Suppressor macrophage (primary cell): ENCODE data around the gene C1R.

Experiments used
- DNase-seq, 4 experiments: peaks; one replicate each; pipeline ENCODE4 v3.0.0-alpha.2; 2020 to 2022

The C1R gene

DNA sequence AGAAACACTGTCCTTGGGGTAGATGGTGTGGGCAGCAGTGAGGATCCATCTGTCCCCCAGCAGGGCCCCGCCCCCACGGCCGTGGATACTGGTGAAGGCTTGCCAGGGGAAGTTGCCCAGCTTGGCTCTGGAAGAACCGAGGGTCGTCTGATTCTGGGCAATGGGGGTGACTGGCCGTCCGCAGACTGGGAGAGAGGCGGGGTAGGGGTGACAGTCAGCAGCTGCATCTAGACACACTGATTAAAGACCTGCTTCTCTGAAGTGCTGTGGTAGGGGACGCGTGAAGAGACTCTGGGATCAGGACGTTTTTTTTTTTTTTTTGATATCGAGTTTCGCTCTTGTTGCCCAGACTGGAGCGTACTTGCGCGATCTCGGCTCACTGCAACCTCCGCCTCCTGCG, 4.7 kb upstream of the C1R start:
- DNase-seq: no peak

- no peak for DNase-seq
Measured at GRCh38 chr12:7096006-7096932, 4.0 kb upstream of the C1R start.

GRCh38 chr12:7093892-7094291, 1.6 kb upstream of the C1R start:
- DNase-seq: no peak

DNA sequence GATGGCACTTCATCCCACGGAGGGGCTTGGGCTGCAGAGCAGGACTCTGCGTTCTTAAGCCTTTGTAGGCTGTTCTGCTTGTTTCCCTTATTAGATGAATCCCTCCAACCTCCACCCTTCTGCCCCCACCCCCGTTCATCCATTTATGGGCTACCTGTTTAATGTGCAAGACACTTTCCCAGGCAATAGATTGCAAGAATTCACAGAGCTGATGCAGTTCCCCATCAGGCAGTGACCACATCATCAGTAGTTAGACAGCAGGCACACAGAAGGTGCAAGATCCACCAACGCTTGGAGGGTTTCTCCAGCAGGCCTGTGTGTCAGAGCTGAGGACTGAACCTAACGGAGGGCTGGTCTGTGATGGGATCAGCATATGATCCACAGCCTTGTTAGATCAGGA, 1.2 kb upstream of the C1R start:
- DNase-seq: peak in 2 of 4 experiments; percentile 37 to 44

DNA sequence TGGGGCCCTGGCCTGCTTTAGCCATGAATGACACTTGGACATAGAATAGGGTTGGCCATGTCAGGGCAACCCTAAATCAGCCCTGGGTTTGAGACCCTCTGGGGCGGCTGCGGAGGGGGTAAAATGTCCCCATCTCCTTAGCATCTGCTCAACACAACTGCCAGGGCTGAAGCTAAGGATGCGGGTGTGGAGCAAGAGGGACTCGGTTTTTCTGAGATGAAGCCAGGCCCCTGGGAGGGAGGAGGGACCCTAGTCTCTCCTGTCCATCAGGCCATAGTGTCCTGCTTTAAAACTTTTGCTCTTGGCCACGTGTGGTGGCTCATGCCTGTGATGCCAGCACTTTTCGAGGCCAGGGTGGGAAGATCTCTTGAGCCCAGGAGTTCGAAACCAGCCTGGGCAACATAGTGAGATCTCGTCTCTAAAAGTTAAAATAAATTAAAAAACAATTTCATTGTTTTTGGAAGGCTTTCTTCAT, 778 bp upstream of the C1R start:
- DNase-seq: no peak

DNA sequence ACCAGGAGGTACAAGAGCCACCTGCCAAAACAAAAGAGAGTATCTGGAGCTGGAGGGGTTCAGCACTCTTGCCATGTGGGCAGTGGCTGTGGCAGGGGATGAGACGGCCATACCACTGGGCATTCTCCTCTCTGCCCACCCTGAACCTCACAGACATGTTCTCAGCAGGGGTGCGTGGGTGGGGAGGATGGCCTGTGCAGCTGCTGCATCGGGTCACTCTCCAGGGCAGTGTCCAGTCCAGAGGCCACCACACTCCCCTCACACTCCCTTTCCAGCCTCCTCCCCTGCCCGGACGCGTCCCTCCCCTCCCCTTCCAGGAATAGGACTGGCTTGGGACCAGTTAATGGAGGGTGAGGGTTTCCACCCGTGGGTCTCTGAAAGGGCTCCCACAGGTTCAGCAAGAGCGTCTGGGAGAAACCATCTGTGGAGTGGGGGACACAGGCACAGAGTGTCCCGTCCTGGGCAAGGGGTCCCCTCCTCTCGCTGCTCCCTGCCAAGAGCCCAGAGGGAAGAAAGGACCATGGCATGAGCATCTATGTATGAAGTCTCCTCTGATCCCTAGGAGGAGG, 501 bp downstream of the C1R start:
- no peak for DNase-seq

DNA sequence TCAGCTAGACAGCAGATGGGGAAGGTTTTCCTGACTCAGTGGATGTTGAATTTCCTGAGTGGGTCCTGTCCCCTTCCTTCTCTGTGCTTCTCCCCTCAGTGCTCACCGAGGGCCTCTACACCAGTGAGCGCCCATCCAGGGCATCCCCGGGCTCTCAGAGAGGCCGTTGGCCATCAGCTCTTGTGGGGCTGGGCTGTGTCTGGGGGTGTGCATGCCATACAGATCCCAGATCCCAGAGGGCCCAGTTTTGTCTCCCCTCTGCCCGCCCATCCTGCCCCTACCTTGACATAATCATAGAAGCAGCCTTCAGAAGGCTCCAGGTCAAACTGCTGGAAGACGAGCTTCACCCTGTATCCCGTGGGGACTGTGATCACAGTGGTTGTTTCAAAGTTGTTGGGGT, 1.1 kb downstream of the C1R start:
- DNase-seq: no peak

- no peak for DNase-seq
Measured at GRCh38 chr12:7090222-7090998, 1.8 kb downstream of the C1R start.

DNA sequence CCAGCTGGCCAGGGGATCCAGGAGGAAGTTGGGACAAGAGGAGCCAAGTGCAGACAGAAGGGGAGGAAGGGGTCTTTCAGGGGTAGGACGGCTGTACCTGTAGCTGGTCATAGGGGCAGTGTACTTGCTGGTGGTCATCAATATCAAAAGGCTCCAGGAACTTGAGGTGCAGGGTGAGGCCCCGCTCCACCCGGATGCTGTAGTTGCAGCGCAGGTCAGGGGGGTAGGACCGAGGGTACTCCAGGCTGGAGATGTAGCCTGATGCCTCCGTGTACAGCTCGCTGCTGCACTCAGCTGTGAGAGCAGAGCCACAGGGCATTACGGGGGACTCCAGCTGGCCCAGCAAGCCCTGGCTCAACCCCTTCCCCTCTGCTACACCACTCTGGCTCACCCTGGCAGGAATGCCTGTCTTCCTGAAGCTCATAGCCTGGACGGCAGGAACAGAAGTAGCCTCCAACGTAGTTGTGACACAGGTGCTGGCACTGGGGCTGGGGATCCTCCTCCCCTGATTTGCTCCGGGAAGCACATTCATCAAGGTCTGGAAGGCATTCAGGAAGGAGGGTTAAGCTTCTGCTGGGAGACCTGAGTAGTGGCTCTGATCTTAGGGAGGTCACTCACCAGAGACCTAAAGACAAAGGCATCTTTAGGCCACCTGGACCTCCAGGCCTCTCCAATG, 2.9 kb downstream of the C1R start:
- no peak for DNase-seq

DNA sequence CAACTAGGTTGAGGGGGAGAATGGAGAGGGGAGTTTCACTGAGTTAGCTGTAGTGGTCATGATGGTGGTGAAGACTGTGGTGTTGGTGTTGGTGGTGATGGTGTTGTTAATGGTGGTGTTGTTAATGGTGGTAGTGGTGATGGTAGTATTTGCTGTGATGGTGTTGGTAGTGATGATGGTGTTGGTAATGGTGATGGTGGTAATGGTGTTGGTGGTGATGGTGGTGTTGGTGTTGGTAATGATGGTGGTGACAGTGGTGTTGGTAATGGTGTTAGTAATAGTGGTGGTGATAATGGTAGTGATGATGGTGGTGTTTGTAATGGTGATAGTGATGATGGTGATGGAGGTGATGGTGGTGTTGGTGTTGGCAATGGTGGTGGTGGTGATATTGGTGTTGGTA, 9.1 kb downstream of the C1R start:
- DNase-seq: no peak

- DNase-seq: no peak
Measured at GRCh38 chr12:7081037-7081436, 11.2 kb downstream of the C1R start.

DNA sequence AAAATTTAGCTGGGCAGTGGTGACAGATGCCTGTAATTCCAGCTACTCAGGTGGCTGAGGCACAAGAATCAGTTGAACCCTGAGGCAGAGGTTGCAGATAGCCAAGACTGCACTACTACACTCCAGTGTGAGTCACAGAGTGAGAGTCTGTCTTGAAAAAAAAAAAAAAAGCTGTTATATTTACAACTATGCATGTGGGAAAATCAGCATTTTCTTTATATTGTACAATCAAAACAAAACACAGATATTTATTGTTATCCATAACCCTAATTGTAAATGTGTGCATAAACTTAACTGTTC, 12.5 kb downstream of the C1R start:
- no peak for DNase-seq

- no peak for DNase-seq
Measured at GRCh38 chr12:7078163-7078562, 14.1 kb downstream of the C1R start.

DNA sequence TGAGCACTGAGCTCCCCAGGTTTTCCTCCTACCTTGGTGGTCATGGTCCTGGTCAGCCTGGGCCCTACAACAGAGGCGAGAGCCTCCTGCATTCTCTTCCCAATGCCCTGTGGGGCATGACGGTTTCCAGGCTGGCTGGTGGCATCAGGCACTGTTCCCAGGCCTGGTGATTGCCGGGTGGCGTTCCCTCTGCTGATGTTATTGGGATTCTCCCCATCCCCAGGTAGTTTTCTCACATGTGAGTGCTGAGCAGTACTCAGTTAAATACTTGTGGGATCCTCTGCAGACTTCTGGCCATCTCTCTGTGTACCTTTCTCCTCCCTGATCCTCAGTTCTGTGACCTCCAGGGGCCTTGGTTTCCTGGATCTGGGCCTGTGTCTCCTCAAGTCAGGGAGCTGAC, 15.8 kb downstream of the C1R start:
- DNase-seq: no peak

DNA sequence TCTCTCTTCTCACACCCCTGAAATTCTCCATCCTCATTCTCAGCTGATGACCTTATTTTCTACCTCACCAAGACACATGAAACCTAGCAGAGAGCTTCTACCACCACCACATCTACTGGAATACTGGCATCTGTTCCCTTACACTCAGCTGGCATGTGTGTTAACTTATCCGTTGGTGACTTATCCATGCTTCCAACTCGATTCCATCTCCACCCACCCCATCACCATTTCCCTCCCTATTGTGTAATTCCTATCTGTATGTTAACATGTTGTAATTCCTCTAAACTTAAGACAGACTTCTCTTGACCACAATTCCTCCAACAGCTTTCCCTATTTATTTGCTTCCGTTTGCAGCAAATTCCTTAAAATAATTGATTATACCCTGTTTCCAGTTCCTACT, 16.3 kb downstream of the C1R start:
- no peak for DNase-seq

DNA sequence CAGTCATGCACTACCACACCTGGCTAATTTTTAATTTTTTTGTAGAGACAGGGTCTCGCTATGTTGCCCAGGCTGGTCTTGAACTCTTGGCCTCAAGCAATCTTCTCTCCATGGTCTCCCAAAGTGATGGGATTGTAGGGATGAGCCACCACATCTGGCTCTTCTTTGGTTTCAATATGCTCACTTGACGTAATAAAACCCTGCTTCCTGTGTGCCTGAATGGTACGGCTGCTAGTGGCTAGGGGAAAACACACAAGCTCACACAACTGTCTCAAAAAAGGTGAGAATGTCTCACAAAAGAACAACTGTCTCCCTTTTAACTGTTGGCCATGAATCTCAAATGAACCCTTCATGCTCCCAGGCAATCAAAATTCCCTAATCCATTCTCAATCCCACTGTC, 16.7 kb downstream of the C1R start:
- no peak for DNase-seq

DNA sequence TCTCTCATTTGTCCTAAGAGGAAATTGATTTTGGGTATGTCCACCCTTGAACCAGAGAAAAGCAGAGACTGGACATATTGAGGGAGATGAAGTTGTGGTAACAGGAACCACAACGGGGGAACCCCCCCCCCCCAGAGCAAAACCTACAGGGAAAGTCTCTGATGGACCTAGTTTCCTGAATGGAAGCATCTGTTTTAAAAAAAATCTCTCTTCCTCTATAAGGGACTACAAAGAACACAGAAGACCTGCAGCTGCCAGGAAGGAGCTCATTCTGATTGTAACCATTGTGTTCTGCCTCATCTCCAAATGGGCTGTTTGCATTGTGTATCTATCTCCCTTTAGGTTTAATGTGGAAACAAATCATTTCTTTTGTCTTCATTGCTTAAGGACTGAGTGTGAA, 18.3 kb downstream of the C1R start:
- DNase-seq: no peak

DNA sequence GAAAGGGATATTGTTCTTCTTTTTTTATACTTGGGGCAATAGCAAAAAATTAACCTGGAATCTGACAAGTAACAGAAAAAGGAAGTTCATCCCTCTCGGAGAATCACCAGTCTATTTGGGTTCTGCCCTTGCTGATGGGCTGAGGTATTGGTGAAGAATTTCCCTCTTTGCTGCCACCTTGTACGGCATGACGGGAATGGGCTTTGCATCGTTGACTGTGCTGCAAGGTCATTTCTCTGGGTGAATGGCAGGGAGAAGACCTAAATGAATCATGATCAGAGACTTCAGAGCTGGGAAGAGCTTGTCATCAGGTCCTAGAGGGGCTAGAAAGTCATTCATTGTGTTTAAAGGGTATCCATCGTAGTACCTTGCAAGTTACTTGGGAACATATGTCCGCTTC, 19.7 kb downstream of the C1R start:
- DNase-seq: no peak

DNA sequence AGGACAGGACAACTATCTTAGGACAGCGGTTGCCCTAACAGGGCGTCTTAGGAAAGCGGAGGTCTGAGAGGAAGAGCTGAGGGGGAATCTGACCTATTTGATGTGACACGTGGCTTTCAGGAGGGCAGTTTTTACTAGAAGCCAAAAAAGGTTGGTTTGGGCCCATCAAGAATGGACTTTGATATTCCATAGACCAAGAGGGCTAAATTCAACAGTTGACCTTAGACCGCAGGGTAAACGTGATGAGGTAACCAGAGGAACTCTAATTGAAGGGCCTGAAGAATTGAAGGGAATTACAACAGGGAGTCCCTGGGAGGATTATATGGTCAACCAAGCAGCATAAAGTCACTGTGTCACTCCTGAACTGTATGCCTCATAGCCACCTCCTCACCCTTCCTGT, 20.2 kb downstream of the C1R start:
- no peak for DNase-seq

GRCh38 chr12:7069386-7069785, 22.9 kb downstream of the C1R start:
- no peak for DNase-seq

GRCh38 chr12:7068994-7069346, 23.3 kb downstream of the C1R start:
- DNase-seq: no peak

DNA sequence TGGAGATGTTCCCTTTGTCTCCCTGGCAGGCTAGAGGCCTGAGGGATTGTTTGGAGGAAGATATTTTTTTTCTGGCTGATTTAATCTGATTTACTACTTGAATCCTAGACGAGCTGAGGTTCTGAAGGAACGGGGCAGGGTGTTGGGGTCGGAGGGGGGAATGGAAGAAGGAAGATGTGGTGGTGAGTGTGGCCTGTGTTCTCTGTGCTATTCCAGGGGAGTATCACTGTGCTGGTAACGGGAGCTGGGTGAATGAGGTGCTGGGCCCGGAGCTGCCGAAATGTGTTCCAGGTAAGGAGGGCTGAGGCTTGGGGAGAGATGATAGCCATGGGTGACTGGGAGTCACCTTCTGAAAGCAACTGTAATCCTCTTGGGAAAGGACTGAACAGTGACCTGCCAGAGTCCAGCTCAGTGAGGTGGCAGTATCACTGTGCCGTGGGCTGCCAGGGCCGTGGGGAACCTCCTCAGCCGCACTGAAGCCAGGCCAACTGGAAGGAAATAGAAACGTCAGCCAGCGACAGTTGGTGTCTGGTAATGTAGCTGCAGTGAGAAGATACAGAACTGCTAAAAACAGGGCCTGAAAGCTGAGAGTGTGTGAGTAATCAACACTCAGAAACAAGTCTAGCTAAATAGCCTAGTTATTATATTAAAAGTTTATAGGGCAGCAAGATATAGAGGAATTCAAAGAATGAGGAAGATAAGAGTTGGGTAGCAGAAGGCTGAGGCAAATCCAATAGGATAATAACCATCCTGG, 23.8 kb downstream of the C1R start:
- DNase-seq: peak in 2 of 4 experiments; percentile 21 to 27

GRCh38 chr12:7067096-7067495, 25.1 kb downstream of the C1R start:
- DNase-seq: no peak
